Activated CD8-positive, alpha-beta memory T cell treated with anti-CD3 and anti-CD28 coated beads, Interleukin-2, amount 50 U/mL, for 48 hours (primary cell): Measurements from ENCODE around the gene FBN3.
"Not testable (repeated sequence)": the region's sequence is repeated elsewhere in the genome, so short reads cannot be mapped to it uniquely, and the experiment has no call there.

ENCODE experiments used
- DNase-seq: peaks from one replicate; pipeline ENCODE4 v3.0.0-alpha.2; 2020

The FBN3 gene

GRCh38 chr19:8115805-8116396 is 33.5 kb downstream of the FBN3 start:
- no peak for DNase-seq

GRCh38 chr19:8113017-8113416 is 36.4 kb downstream of the FBN3 start:
- no peak for DNase-seq

DNA sequence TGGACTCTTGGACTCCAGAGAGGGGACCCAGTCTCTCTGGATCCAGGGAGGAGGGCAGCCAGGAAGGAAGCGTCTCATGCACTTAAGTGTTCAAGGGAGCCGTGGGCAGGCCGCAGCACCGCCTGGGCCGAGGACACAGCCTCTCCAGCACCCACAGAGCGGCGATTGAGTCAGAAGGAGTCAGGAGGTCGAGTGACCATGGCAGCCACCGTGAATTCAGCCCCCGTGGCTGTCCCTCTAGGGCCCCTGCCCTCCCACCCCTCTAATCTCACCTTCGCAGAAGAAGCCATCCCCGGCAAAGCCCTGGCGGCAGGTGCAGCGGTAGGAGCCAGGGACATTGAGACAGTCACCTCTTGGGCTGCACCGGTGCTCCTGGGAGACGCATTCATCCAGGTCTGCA is 38.0 kb downstream of the FBN3 start:
- DNase-seq: no peak

GRCh38 chr19:8110931-8111330 is 38.5 kb downstream of the FBN3 start:
- no peak for DNase-seq

- DNase-seq: no peak
Measured at GRCh38 chr19:8109890-8110662, 39.3 kb downstream of the FBN3 start.

DNA sequence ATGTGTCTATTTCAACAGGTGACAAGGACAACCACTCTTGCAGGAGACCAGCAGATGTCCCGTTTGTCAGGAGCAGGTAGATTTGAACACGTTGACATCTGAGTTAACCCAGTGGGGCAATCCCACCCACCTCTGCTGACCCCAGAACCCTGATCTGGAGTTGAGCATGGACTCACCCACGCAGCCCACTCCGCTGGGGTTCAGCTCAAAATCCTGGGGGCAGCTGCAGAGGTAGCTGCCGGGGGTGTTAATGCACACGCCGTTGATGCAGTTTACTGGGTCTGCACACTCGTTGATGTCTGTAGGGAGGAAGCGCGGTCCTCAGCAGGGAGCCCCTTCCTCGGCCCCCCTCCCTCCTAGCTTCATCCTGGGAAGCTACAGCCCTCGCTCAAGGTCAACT is 39.9 kb downstream of the FBN3 start:
- DNase-seq: no peak

GRCh38 chr19:8108560-8109445 is 40.6 kb downstream of the FBN3 start:
- no peak for DNase-seq

GRCh38 chr19:8107301-8107903 is 42.0 kb downstream of the FBN3 start:
- DNase-seq: no peak

- DNase-seq: no peak
Measured at GRCh38 chr19:8105471-8105870, 43.9 kb downstream of the FBN3 start.

DNA sequence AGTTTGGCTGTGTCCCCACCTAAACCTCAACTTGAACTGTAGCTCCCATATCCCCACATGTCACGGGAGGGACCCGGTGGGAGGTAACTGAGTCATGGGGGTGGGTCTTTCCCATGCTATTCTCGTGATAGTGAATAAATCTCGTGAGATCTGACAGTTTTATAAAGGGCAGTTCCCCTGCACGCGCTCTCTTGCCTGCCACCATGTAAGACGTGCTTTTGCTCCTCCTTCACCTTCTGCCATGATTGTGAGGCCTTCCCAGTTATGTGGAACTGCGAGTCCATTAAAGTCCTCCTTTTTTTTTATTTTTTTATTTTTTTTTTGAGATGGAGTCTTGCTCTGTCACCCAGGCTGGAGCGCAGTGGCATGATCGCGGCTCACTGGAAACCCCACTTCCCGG is 47.5 kb downstream of the FBN3 start:
- DNase-seq: not testable (repeated sequence)

DNA sequence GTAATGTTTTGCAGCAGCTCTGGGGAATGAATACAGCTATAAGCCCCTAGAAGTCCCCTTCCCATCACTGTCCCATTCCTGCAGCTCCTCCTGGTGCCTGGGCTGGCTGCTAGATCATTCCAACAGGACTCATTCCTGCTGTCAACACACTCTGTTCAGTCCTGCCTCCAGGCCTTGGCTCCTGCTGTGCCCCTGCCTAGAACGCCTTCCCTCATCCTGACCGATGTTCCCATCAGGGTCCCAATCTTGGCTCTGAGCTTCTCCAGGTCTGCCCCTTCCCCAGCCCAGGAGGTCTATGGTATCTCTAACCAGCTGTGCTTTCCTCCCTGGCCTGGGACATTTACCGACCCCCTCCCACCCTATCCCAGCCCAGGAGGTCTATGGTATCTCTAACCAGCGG is 48.1 kb downstream of the FBN3 start:
- no peak for DNase-seq

GRCh38 chr19:8097681-8098567 is 51.5 kb downstream of the FBN3 start:
- DNase-seq: no peak

DNA sequence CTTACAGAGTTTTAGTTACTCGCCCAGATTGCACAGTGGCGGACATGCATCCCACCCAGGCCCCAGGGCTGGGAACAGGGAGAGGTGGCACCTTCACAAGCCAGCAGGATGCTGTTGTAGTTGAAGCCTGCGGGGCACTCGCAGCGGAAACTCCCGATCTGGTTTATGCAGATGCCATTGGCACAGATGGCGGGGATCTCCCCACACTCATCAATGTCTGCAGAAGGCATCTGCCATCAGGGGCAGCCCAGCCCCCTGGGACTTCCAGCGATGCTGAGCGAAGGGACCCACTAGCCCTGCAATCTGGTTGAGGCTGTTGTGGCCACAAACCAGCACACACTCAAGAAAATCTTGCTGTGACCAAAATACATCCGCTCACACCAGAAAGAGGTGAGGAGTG is 52.2 kb downstream of the FBN3 start:
- no peak for DNase-seq

GRCh38 chr19:8096071-8096470 is 53.3 kb downstream of the FBN3 start:
- DNase-seq: no peak

GRCh38 chr19:8095354-8095886 is 54.0 kb downstream of the FBN3 start:
- DNase-seq: no peak

- DNase-seq: no peak
Measured at GRCh38 chr19:8094336-8094735, 55.1 kb downstream of the FBN3 start.

DNA sequence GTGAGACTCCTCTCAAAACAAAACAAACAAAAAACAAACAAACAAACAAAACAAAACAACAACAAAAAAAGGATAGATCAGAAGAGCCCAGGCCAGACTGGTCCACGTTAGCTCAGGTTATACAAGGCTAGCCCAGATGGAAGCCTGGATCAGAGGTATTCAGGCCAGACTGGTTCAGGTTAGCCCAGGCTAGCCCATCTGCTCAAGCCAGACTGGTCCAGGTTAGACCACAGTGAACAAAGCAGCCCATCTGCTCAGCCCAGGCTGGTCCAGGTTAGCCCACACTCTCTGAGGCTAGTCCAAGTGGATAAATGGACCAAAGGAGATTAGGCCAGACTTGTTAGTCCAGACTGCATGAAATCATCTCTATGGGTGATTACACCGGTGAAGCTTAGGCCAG is 55.7 kb downstream of the FBN3 start:
- DNase-seq: no peak

GRCh38 chr19:8090950-8091349 is 58.4 kb downstream of the FBN3 start:
- no peak for DNase-seq

- DNase-seq: no peak
Measured at GRCh38 chr19:8089664-8090601, 59.5 kb downstream of the FBN3 start.

DNA sequence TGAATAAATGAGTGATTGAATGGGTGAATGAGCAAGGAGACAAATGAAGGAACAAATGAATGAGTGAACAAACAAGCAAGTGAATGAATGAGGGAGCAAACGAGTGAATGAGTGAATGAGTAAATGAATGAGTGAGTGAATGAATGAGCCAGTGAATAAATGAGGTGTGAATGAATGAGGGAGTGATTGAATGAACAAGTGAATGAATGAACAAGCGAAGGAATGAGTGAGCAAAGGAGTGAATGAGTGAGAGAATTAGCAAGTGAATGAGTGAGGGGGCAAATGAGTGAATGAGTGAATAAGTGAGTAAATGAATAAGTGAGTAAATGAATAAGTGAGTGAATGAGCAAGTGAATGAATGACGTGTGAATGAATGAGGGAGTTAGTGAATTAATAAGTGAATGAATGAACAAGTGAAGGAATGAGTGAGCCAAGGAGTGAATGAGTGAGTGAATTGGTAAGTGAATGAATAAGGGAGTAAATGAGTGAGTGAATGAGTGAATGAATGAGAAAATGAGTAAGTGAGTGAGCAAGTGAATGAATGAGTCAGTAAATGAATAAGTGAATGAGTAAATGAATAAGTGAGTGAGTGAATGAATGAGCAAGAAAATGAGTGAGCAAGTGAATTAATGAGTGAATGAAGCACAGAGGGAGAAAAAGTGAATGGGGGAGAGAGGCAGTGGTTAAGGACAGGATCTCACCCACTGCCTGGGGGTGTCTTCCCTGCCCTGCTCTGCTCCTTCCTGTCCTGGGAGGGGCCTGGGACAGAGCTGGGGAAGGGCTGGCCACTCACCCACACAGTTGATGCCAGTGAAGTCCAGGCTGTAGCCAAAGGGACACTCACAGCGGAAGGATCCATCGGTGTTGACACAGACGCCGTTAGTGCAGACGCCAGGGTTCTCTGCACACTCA is 60.4 kb downstream of the FBN3 start:
- no peak for DNase-seq
